Measurements from ENCODE around the gene ERP29.

ERP29 gene

DNA sequence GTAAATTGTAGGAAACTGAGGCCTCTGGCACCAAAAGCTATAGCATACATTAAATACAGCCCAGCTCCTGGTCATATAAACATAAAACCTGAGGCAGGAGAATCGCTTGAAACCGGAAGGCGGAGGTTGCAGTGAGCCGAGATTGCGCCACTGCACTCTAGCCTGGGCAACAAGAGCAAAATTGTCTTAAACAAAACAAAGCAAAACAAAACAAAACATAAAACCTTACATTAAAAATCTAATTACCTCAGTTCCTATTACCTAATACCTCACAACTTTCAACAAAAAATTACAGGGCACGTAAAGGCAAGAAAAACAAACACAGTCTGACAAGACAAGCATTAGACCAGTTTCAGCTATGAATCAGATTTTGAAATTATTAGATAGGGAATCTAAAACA is 36.9 kb upstream of the ERP29 start:
- Histone ChIP-seq H3K27ac (ENCODE audit: poor library complexity, severe bottlenecking) (no peak overlapping the region), H3K4me3 (ENCODE audit: severe bottlenecking) (no peak overlapping the region), H3K27me3 (ENCODE audit: insufficient read depth, poor library complexity, severe bottlenecking) (no peaks in the 10 kb centered on the region), H3K36me3 (ENCODE audit: low read depth) (no peaks in the 10 kb centered on the region), H3K9me3 (ENCODE audit: severe bottlenecking) (no peaks in the 10 kb centered on the region), H3K4me1 (ENCODE audit: insufficient read depth, poor library complexity, severe bottlenecking) (no peaks in the 10 kb centered on the region)
- TF ChIP-seq, protein P1, sequence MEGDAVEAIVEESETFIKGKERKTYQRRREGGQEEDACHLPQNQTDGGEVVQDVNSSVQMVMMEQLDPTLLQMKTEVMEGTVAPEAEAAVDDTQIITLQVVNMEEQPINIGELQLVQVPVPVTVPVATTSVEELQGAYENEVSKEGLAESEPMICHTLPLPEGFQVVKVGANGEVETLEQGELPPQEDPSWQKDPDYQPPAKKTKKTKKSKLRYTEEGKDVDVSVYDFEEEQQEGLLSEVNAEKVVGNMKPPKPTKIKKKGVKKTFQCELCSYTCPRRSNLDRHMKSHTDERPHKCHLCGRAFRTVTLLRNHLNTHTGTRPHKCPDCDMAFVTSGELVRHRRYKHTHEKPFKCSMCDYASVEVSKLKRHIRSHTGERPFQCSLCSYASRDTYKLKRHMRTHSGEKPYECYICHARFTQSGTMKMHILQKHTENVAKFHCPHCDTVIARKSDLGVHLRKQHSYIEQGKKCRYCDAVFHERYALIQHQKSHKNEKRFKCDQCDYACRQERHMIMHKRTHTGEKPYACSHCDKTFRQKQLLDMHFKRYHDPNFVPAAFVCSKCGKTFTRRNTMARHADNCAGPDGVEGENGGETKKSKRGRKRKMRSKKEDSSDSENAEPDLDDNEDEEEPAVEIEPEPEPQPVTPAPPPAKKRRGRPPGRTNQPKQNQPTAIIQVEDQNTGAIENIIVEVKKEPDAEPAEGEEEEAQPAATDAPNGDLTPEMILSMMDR (IDR thresholded peaks at IDR 0.05; ENCODE audit: poor library complexity, severe bottlenecking) = no peak
- DNase-seq (ENCODE audit: low spot score) (no peak), ATAC-seq (ENCODE audit: low read depth) (no peak)

DNA sequence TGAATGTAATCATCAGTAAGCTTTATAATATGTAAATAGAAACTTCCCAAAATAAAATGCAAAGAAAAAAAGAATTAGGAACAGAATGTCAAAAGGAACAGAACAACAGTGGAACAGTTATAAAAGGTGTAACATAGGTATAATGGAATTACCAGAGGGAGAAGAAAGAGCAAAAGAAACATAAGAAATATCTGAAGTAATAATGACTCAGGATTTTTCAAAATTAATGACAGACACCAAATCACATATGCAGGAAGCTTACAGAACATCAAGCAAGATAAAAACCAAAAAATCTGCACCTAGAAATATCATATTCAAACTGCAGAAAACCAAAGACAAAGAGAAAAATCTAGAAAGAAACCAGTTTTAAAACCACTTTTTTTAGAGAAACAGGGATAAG is 36.4 kb upstream of the ERP29 start:
- Histone ChIP-seq H3K4me3 (ENCODE audit: severe bottlenecking) (no peak overlapping the region), H3K36me3 (ENCODE audit: low read depth) (no peaks in the 10 kb centered on the region), H3K27me3 (ENCODE audit: insufficient read depth, poor library complexity, severe bottlenecking) (no peaks in the 10 kb centered on the region), H3K27ac (ENCODE audit: poor library complexity, severe bottlenecking) (no peak overlapping the region), H3K4me1 (ENCODE audit: insufficient read depth, poor library complexity, severe bottlenecking) (peaks cover 3% of the 10 kb centered on the region), H3K9me3 (ENCODE audit: severe bottlenecking) (no peaks in the 10 kb centered on the region)
- DNase-seq (ENCODE audit: low spot score) = no peak
- ATAC-seq (ENCODE audit: low read depth) = no peak
- TF ChIP-seq, protein P1 (IDR thresholded peaks at IDR 0.05; ENCODE audit: poor library complexity, severe bottlenecking) = no peak

DNA sequence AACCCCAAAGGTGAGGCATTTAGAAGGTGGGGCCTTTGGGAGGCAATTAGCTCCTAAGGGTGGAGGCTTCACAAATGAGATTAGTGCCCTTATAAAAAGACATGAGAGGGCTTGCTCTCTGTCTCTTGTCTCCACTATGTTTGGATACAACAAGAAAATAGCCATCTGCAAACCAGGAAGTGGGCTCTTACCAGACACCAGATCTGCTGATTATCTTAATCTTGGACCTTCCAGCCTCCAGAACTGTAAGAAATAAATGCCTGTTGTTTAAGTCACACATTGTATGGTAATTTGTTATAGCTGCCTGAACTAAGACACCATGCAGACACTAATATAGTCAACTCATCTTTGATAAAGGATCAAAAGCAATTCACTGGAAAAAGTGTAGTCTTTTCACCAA is 34.7 kb upstream of the ERP29 start:
- ATAC-seq (ENCODE audit: low read depth) = no peak
- TF ChIP-seq, protein P1 (IDR thresholded peaks at IDR 0.05; ENCODE audit: poor library complexity, severe bottlenecking) = no peak
- Histone ChIP-seq H3K27ac (ENCODE audit: poor library complexity, severe bottlenecking) (no peak overlapping the region), H3K36me3 (ENCODE audit: low read depth) (no peaks in the 10 kb centered on the region), H3K4me1 (ENCODE audit: insufficient read depth, poor library complexity, severe bottlenecking) (peaks cover 4% of the 10 kb centered on the region), H3K27me3 (ENCODE audit: insufficient read depth, poor library complexity, severe bottlenecking) (no peaks in the 10 kb centered on the region), H3K4me3 (ENCODE audit: severe bottlenecking) (no peak overlapping the region), H3K9me3 (ENCODE audit: severe bottlenecking) (no peaks in the 10 kb centered on the region)
- no peak for DNase-seq (ENCODE audit: low spot score)

DNA sequence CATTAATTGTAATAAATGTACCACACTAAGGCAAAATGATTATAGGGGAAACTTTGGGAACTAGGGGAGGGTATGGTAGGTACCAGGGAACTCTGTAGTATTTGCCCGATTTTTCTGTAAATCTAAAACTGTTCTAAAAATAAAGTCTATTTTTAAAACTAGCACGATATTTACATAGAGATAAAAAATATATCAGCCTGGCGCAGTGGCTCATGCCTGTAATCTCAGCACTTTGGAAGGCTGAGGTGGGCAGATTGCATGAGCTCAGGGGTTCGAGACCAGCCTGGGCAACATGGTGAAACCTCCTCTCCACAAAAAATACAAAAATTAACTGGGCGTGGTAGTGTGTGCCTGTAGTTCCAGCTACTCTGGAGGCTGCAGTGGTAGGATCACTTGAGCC is 32.6 kb upstream of the ERP29 start:
- no peak for DNase-seq (ENCODE audit: low spot score)
- Histone ChIP-seq H3K4me3 (ENCODE audit: severe bottlenecking) (no peak overlapping the region), H3K36me3 (ENCODE audit: low read depth) (no peaks in the 10 kb centered on the region), H3K4me1 (ENCODE audit: insufficient read depth, poor library complexity, severe bottlenecking) (peaks cover 4% of the 10 kb centered on the region), H3K27ac (ENCODE audit: poor library complexity, severe bottlenecking) (no peak overlapping the region), H3K27me3 (ENCODE audit: insufficient read depth, poor library complexity, severe bottlenecking) (no peaks in the 10 kb centered on the region), H3K9me3 (ENCODE audit: severe bottlenecking) (no peaks in the 10 kb centered on the region)
- no peak for ATAC-seq (ENCODE audit: low read depth)
- TF ChIP-seq, protein P1 (IDR thresholded peaks at IDR 0.05; ENCODE audit: poor library complexity, severe bottlenecking) = no peak

DNA sequence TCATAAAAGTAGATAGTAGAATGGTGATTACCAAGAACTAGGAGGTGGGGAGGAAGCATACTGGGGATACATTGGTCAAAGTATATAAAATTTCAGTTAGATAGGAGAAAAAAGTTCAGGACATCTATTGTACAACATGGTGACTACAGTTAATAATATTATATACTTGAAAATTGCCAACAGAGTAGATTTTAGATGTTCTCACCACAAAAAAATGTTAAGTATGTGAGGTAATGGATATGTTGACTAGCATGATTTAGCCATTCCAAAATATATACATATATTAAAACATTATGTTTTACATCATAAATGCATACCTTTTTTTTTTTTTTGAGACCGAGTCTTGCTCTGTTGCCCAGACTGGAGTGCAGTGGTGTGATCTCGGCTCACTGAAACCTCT is 31.2 kb upstream of the ERP29 start:
- peaks cover 4% of the 10 kb centered on the region for H3K4me1 ChIP-seq (ENCODE audit: insufficient read depth, poor library complexity, severe bottlenecking)
- no peaks in the 10 kb centered on the region for H3K36me3 ChIP-seq (ENCODE audit: low read depth)
- ATAC-seq (ENCODE audit: low read depth) (no peak), DNase-seq (ENCODE audit: low spot score) (no peak)
- H3K4me3 ChIP-seq (ENCODE audit: severe bottlenecking) = no peak overlapping the region
- TF ChIP-seq, protein P1 (IDR thresholded peaks at IDR 0.05; ENCODE audit: poor library complexity, severe bottlenecking) = no peak
- H3K9me3 ChIP-seq (ENCODE audit: severe bottlenecking) = no peaks in the 10 kb centered on the region
- H3K27me3 ChIP-seq (ENCODE audit: insufficient read depth, poor library complexity, severe bottlenecking) = no peaks in the 10 kb centered on the region
- no peak overlapping the region for H3K27ac ChIP-seq (ENCODE audit: poor library complexity, severe bottlenecking)
